GM19395 (cell line): ENCODE results near the gene IQSEC1.

Source experiments
- ATAC-seq: cut with Tn5 transposase; IDR thresholded peaks from one replicate; pipeline ENCODE4 v1.9.1; 2021; ENCODE audit warnings: mild to moderate bottlenecking, moderate library complexity; ENCODE audit not compliant: unreplicated experiment

The IQSEC1 gene

GRCh38 chr3:13007251-13007941 lies 65.8 kb downstream of the IQSEC1 start:
- no peak for ATAC-seq

GRCh38 chr3:13006216-13006990 lies 66.8 kb downstream of the IQSEC1 start:
- ATAC-seq: no peak

DNA sequence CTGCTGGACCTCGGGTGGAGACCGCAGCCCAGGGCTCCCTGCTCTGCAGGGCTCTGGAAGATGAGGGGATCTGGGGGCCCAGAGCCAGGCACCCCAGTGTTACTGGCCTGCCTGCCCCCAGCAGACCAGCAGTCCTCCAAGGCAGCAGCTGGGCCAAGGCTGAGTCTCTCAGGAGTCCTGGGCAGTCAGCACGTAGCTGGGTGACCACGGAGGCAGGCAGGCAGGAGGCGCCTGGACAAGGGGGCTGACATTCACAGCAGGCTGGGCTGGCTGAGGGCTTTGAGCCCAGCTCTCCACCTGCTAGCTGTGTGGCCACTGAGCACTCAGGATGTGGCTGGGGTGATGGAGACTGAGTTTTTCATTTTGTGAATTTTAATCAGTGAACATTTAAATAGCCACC lies 67.9 kb downstream of the IQSEC1 start:
- ATAC-seq: no peak

GRCh38 chr3:13004376-13004775 lies 68.9 kb downstream of the IQSEC1 start:
- no peak for ATAC-seq

DNA sequence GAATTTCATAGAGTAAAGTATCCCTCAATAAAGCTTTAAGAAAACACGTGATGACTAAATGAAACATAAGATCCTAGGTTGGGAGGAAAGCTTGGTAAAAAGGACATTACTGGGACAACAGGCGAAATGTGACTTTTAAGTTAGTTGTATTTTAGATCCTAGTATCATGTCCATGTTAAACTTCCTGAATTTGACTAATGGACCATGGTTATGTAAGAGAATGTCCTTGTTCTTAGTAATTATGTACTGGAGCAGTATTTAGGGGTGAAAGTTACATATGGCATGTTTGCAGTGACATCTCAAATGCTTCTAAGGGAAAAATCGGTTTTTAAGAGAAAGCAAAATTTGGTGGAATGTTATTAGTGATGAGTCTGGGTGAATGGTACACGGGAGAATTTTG lies 69.6 kb downstream of the IQSEC1 start:
- no peak for ATAC-seq

DNA sequence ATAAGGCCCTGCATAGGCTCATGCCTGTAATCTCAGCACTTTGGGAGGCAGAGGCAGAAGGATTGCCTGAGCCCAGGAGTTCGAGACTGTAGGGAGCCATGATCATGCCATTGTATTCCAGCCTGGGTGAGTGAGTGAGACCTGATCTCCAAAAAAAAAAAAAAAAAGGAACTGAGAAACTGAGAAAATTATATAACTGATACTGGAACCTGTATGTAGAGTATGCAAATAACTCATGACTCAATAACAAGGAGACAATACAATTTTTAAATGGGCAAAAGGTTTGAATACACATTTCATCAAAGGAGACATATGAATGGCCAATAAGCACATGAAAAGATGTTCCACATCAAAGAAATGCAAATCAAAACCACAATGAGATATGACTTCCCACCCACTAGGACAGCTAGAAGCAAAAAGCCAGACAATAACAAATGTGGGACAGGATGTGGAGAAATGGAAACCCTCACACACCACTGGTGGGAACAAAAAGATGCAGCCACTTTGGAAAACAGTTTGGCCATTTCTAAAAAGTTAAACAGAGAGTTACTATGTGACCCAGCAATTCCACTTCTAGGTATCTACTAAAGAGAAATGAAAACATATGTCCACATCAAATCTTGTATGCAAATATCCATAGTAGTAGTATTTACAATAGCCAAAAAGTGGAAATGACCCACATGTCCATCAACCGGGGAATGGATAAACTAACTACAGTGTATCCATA lies 70.7 kb downstream of the IQSEC1 start:
- peak; percentile 64 for ATAC-seq

DNA sequence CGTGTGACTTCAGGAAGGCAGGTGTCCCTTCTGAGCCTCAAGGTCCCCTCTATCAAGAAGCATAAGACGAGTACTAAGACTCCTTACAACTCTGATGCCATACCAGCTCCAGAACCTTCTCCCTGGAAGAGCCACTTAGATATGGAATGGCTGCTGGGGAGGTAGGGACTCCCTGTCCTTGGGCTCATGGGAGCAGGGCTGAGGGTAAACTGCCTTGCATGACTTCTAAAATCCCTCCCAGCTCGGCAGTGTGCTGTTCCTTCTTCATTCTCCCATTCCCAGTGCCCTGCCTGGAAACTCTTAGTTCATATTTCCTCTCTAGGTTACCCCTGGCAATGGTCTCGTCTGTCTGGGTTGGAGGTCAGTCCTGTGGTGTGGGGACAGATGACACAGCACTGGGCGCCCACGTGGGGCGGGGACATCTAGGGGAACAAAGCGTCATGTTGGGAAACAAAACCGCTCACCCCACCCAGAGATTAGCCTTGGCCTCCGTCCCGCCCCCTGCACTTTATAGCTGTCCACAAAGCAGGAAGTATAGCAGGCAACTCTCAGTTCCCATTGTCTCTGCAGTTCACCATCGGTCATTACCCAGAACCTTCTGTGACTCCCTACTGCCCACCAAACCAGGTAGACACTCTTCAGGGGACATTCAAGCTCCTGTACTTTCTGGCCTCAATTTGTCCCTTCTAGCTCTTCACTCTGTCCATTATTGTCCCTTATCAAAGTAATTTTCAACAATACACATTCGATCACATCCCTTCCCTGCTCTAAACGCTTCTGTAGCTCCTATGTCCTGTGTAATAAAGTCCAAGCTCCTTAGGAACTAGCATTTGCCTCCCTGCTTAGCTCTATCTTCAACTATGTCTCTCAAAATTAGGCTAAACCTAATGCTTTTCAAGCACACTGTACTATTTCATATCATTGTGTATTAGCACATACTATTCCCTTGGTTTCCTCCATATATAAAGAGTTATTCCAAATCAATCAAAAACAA lies 73.8 kb downstream of the IQSEC1 start:
- ATAC-seq: peak; percentile 45

DNA sequence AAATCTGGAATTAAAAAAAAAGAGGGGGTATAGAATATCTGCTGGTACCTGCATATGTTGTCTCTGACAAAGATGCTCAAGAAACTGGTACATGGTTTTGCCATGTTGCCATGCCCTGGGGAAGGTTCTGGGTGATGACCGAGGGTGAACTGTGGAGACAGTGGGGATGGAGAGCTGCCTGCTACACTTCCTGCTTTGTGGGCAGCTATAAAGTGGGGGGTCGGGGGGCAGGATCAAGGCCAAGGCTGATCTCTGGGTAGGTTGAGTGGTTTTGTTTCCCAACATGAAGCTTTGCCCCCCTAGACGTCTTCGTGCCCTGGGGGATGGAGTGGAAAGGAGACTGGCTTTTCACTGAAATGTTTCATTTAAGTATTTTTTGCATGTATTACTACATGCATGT lies 74.6 kb downstream of the IQSEC1 start:
- ATAC-seq: no peak

DNA sequence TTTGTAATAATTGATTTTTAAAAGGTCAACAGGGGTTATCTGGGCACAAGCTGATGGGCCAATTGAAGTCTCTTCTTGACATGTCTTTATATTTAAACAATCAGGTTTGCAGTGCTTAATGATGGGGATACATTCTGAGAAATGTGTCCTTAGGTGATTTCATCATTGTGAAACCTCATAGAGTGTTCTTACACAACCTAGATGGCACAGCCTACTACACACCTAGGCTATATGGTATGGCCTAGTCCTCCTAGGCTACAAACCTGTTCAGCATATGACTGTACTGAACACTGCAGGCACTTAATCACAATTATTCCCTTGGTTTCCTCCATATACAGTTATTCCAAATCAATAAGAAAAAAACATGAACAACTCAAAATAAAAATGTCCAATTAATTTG lies 75.8 kb downstream of the IQSEC1 start:
- ATAC-seq: no peak

GRCh38 chr3:12996181-12996506 lies 77.1 kb downstream of the IQSEC1 start:
- no peak for ATAC-seq

DNA sequence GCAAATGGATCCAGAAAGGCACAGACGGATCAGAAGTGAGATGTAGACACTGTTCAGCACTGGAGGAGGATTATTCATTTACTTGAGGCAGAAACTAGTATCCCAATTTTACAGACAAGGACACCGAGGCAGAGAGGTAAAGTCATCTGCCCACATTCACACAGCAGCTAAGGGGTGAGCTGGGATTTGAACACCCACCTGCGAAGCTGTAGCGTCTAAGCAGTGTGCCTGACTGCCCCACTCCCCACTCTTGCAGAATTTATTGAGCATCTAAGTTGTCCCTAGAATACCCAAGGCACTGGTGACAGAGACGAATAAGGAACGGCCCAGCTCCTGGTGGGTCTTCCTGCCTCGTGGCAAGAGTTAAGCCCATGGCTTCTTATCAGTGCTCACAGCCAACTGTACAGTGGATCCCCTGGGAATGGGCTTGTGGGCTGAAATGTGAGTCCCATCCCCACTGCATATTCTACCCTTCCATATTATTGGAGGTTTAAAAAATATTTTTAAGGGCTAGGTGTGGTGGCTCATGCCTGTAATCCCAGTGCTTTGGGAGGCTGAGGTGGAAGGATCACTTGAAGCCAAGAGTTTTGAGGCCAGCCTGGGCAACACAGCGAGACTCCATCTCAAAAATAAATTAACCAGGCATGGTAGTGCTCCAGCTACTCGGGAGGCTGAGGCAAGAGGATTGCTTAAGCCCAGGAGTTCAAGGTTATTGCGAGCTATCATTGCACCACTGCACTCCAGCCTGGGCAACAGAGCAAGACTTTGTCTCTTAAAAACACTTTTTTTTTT lies 77.6 kb downstream of the IQSEC1 start:
- ATAC-seq: peak; percentile 7

GRCh38 chr3:12994607-12995388 lies 78.4 kb downstream of the IQSEC1 start:
- peak; percentile 74 for ATAC-seq

DNA sequence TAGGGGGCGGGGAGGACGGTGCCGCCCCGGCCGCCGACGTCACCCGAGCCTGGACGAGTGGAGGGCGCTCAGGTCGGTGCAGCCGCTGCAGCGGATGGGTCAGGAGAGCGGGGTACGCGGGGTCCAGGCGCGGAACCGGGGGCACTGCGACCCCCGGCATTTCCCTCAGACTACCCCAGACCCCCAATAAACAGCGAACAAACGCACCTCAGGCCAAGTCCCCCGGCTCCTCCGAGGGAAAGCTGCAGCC lies 78.9 kb downstream of the IQSEC1 start:
- ATAC-seq: no peak

DNA sequence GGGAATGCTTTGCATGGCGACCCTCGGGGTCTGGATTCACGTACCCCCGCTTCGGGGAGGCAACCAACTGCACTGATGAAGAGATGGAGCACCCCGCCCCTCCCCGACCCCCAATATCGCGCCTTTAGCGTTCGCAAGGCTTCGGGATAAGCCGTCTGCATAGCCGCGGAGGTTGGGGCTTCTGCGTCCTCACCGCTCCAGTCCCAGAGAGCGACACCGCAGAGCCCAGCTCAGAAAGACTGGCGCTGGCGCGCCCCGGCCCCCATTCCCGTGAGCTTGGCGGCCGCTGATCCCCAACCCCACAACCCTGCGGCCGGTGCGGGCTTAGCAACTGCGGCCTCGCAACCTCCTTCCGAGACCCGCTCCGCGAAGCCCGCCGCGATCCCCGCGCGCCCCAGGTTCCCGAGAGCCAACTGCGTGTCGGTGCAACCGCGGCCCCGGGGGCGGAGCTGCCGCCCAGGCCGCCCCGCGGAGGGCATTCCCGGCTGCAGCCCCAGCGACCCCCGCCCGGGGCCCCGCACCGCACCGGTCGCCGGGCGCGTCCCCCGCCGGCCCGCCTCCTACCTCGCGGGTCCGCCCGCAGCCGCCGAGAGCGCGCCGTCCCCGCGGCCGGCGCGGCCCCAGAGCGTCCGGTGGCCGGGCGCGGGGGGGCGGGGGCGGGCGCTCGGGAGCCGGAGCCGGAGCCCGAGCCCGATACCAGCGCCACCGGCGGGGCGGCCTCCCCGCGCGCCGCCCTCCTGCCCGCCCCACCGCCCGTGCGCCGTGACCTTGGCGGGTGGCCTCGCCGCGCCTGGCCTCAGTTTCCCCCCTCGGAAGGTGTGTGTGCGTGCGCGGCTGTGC lies 79.5 kb downstream of the IQSEC1 start:
- no peak for ATAC-seq

DNA sequence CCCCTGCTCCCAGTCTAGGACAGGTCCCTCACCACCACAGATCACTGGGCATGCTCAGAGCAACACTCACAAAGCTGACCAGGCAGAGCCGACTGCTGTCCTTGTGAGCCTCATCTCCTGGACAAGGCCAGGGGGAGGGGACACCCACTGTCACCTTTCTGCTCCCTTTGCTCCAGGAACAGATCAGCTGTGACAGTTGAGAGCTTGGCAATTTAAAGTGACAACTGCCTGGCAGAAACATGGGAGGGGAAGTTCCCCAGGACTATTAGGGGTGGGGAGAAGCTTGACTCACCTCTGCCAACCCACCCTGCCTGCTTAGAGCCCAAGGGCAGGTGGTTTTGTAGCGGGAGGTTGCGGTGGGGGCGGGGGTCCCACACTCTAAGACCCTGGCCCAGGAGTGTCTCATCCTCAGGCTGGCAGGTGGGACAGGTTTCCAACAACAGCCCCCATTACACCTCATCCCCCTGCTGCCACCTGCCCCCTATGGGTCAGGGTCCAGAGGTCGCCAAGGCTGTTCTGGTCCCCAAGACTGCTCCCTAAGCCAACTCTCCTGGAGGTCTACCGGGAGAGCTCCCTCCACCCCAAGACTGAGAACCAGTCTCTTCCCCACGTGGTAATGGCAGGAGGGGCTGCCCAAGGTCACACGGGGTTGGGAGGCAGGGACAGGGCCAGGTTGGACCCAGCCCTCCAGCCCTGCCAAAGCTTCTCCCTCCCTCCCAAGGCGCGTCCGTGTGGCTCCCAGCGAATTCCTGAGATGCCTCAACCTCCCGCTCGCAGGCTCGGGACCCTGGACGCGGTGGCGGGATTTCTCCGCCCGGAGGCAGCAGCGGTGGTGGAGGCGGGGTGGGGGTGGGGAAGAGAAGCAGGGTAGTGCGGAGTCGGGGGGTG lies 80.4 kb downstream of the IQSEC1 start:
- ATAC-seq: no peak

GRCh38 chr3:12991861-12992281 lies 81.4 kb downstream of the IQSEC1 start:
- ATAC-seq: no peak

DNA sequence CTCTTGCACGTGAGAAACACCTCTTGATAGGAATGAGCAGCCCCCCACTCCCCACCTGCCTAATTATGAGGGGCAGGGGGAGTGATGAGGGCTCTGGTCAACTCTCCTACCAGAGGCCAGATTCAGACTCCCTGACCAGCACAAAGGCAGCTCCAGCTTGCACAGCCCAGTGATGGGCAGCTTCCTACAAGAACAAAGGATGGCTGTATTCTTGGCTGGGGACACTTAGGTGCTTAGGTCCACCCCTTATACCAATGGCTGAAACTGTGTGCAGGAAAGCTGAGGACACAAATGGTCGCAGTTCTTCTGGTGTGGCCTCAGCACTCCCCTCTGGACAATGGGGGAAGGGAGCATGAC lies 81.8 kb downstream of the IQSEC1 start:
- ATAC-seq: no peak
